T-helper 1 cell (primary cell): ENCODE results near the gene C1RL.

Source experiments
- DNase-seq, 5 donors: peaks; one replicate each; pipeline ENCODE4 v3.0.0-alpha.2; 2012 to 2020

Gene C1RL

GRCh38 chr12:7136676-7137075 is 27.7 kb upstream of the C1RL start:
- no peak for DNase-seq

DNA sequence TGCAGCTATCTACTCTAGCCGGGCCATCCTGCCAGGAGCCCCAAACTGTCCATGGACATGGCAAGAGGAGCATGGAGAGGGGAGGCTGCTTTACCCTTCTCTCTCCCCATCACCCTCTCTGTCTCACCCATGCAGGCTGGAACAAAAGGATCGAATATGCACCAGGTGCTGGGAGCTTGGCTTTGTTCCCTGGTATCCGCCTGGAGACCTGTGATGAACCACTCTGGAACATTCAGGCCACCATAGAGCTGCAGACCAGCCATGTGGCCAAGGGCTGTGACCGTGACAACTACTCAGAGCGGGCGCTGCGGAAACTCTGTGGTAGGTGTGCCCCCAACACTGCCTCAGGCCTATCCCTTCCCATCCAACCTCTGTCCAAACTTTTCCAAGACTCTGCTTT is 27.1 kb upstream of the C1RL start:
- DNase-seq = no peak

DNA sequence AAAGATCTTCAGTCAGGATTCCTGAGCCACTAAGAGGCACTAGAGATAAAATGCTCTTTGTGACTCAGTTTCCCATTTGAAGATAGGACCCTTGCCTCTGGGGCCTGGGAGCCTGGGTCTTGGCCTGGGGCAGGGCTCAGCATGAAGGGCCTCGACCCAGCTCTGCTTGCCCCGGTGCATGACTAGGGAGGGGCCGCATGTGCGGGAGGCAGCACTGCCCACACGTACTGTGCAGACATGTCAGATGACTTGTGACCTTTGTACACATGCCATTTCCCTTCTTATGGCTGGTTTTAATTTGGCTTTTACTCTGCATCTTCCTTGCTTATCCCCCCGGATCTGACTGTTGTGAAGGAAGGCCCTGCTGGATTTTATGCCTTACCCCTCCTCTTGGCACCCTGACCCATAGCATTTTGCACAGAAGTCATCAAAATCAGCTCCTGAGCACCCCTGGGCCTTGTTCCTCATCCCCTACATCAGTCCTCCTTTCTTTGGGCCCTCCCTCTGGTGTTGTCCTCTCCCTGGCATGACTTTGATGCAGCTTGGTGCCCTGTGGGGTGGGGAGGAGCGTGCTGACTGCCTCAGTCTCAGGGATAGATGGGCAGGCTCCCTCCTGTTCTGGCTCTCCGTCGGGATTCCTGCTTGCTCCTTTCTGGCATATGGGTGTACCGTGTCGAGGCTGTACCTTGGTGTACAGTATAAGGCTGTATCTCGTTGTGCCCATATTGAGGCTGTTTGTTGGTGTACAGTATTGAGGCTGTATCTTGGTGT is 25.6 kb upstream of the C1RL start:
- no peak for DNase-seq

- peak in 2 of 5 donors; percentile 13 to 28 for DNase-seq
Measured at GRCh38 chr12:7131502-7131866, 22.5 kb upstream of the C1RL start.

GRCh38 chr12:7130701-7131501 is 21.9 kb upstream of the C1RL start:
- peak; percentile 29 to 48 (median 31) for DNase-seq

DNA sequence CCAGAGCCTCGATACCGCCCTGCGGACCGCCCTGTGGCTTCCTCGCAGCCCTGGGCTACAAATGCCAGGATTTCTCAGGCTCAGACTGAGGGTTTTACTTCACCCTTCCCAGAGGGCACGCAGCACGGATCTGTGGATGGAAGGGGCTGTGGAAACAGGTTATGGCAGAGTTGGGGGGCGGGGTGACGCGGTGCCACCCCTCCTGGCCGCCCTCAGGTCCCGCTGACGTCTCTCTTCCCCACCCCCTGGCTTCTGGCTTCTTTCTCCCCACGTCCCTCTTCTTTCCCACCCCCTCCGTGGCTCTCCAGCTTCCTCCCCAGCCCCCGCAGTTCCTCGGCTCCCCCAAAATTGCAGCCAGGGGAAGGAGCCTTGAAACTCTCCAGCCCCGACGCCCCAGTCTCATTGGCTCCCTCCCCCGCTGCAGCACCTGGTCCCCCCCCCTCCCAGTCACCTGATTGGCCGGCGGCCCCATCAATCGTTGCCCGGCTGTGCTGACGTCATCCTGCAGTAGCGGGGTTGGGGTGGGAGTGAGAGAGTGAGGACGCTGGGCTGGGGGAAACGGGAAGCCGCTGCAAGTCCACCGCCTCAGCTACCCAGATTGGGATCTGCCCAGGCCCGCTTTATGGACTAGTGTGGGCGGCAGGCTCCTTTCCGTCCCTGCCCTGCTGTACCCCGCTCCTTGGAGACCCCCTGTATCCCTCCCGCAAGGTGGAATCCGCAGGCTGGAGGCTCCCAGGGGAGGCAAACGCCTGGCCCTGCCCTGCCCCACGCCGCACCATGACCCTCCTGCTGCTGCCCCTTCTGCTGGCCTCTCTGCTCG is 21.1 kb upstream of the C1RL start, which contains the start of gene CLSTN3:
CLSTN3 (plus strand) TSS at position 500 of the 820 bp plus-strand sequence; CDS start at position 778, 278 bp downstream.
- peak; percentile 78 to 89 (median 83) for DNase-seq

- no peak for DNase-seq
Measured at GRCh38 chr12:7129287-7129871, 20.4 kb upstream of the C1RL start.

DNA sequence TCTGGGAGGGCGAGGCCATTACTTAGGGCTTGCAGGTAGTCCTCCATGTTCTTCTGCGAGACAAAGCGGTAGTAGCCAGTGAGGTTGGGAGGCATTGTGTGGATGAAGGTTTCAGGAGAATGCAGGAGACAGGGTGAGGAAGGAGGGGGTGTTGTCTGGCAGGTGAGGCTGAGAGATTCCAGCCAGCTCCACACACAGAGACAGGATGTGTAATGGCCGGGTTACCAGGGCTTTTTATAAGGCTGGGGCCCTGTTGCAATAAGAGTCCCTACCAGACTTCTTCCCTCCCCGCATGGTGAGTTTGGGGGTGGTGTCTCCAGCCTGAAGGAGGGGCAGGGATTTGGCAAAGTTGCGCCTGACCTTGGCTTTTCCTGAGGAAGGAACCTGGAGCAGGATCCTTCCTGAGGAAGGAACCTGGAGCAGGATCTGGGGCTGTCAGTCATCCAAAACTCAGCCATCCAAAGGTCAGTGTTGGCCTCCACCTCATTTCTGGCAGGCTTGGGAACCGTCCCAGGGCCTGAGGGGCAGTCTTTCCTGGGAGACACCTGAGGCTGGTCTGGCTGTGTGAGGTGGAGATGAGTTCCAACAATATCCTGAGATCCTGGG is 19.8 kb upstream of the C1RL start, which contains the start of gene RBP5:
RBP5 (minus strand) TSS at position 209 of the 606 bp plus-strand sequence; CDS start at position 95, 114 bp downstream.
- DNase-seq = no peak

DNA sequence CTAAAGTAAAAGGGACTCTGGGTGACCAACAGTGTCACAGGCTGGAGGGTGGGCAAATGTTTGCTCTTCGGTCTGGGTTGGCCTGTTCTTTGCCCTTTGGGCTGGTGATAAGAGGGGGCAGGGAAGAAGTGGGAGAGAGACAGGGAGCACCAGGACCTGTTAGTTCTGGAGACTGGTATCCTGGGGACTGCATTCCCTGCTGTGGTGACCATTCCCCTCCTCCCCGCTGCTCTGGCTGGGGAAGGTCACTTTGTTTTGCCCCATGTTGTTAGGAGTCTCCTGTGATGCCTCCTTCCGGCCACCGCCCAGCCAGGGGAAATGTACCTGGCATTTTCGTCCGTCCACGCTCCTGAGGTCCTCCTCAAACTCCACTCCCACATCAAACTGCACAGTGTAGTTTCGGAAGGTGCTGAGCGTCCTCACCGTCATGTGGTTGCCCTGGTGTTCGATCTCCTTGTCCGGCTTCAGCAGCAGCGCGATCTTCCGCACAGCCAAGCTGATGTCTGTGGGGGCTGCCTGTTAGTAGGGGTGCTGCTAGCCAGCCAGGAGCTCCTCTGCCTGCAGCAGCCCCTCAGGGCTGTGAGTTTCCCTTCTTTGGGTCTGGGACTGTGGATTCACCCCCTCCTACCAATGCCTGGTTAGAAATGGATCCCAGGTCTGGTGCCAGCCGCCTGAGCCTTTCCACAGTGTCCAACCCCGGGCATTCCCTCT is 19.1 kb upstream of the C1RL start:
- no peak for DNase-seq

GRCh38 chr12:7125632-7126227 is 16.7 kb upstream of the C1RL start:
- no peak for DNase-seq

DNA sequence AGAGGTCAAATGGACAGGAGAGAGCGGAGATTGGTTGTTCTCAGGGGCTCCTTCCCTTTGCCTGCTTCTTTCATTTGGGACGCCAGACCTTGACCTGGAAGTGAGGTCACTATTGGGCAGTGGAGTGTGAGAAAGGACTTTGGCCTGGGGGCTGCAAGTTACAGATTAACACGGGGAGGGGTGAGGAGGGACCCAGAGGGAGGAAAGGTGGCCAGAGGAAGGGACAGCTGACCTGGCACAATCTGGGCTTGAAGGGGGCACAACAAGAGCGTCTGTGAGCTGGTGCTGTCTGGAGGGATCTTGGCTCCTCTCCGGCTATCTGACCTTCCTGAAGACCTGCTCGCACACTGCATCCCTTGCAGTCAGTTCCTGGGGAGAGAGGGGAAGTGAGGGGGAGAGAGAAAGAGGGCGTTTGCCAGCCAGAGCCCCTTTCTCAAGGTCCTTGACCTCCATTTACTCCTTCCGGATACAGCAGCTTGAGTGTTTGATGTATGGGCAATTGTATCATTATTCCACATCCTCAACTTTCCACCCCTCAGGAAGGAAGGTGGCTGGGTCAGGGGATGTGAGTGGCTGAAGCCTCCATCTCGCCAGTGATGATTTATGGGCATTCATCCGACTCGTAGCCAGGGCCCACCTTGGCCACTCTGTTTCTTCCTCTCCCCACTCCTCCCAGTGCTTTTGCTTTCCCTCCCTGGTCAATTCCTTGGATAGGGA is 14.9 kb upstream of the C1RL start:
- DNase-seq = no peak

GRCh38 chr12:7122811-7123769 is 14.1 kb upstream of the C1RL start:
- DNase-seq = no peak

- DNase-seq = no peak
Measured at GRCh38 chr12:7121324-7121723, 12.3 kb upstream of the C1RL start.

DNA sequence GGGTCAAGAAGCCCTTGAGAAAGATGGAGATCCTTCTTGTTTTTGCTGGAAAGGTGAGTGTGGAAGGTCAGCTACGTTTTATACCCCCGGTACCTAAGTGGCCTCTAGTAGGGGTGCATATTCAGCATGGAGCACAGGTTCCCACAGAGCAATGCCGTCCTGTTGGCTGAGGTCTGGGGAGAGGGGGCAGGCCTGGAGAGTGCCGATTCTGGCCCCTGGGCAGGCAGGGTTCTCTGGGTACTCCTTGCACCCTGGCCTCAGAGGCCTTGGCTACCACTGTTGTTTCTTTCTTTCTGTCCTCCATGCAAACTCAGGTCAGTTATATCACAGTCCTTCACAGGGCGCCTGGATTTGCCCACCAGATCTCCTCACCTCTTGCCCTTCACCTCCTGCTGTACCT is 11.2 kb upstream of the C1RL start:
- no peak for DNase-seq

DNA sequence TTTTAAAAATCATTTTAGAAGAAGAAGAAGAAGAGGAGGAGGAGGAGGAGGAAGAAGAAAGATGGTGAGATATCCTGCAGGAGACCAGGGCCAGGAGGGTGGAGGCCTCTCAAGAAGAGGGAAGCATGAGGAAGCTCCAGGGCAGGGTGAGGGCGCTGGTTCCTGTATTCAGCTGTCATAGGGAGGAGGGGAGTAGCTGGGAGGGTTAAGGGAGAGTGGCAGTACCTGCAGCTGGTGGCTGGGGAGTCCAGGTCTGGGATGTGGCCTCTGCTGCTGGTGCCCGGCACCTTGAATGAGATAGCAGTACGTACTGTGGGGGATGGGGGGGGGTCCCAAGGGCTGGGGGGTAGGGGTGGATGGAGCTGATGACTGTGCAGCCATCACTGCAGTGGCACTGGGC is 9.9 kb upstream of the C1RL start:
- DNase-seq = no peak

DNA sequence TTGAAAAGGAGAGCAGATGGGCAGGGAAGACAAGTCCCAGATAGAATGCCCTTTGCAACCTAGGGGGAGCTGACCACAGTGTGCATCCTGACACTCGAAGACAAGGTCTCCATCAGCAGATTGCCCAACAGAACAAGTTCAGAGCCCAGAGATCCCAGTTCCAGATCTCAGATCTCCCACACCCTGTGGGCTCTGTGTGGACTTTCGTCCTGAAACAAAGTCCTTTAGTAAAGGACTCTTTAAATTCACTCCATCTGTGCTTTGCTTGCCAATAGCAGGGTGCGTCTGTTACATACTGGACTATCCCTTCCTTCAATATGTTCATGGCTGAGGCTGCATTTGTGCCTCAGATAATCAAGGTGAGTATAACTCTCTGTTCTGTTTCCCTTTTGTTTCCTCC is 8.7 kb upstream of the C1RL start:
- DNase-seq = no peak

GRCh38 chr12:7116916-7117315 is 7.9 kb upstream of the C1RL start:
- DNase-seq = no peak

GRCh38 chr12:7116196-7116595 is 7.2 kb upstream of the C1RL start:
- no peak for DNase-seq

DNA sequence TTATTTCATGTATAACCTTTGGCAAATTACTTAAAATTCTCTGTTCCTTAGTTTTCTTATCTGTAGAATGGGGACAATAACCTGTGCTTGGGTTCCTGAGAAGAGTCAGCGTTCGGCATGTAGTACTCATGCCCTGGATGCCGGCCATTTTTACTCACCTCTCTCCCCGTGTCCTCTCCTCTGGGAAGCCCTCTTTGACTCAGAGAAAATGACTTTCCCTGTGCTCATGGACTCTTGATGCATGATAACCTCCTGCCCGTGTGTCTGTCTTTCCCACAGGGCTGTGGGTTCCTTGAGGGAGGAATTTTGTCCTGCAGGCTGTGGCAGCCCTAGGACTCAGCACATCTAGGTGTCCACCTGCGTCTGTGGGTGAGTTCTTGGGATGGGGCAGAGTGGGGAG is 5.8 kb upstream of the C1RL start:
- no peak for DNase-seq
